ENCODE measurements around the gene NR2C1. TPM values are rescaled to one million over a fixed set of nuclear protein-coding genes. Genes with fewer than 3 reads are reported as not detected.

The NR2C1 gene
- total RNA-seq, 1 donor from 2014 or later, result 44.3 TPM

DNA sequence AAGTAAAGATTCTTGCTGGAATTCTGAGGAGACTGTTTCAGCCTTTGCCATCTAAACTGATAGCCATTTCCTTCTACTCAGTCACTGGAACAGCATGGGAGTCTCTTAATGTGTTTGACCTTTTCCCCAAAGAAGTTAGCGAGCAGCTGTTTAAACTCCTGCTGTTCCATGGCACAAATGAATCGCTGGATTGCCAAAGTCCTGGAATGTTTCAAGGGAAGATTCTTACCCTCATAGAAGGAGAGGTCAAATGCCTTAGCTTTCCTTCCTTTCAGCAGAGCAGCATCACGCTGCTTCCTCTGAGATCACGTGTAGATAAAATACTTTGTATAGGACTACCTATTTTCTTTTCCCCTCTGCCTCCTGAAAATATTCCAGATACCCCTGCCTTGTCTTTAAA is 10.5 kb upstream of the NR2C1 start:
- Mint-ChIP-seq H3K4me3 (ENCODE audit: unreplicated experiment) (no peak overlapping the region), H3K36me3 (ENCODE audit: low read depth, unreplicated experiment) (peaks cover 2% of the 10 kb centered on the region), H3K4me1 (ENCODE audit: low read depth, unreplicated experiment) (peaks cover 12% of the 10 kb centered on the region), H3K27me3 (ENCODE audit: low read depth, unreplicated experiment) (no peaks in the 10 kb centered on the region), H3K27ac (ENCODE audit: unreplicated experiment) (peak overlapping the region; percentile 53), H3K9me3 (ENCODE audit: unreplicated experiment) (no peaks in the 10 kb centered on the region)
- Histone ChIP-seq H2AFZ (ENCODE audit: low read depth, low read length) (no peak overlapping the region), H3K4me3 (ENCODE audit: insufficient read depth, low read depth, low read length) (no peak overlapping the region), H3K9ac (ENCODE audit: low read length) (peak overlapping the region; percentile 21), H3K27ac (ENCODE audit: low read depth, low read length) (no peak overlapping the region), H3K79me2 (ENCODE audit: insufficient read depth, low read length) (no peaks in the 10 kb centered on the region), H3K9me3 (ENCODE audit: insufficient read depth, low read depth, low read length) (no peaks in the 10 kb centered on the region), H3K36me3 (ENCODE audit: insufficient read depth, low read length) (peaks cover 12% of the 10 kb centered on the region), H3K27me3 (ENCODE audit: insufficient read depth, low read length) (no peaks in the 10 kb centered on the region), H3K4me1 (ENCODE audit: insufficient read depth, low read length) (no peaks in the 10 kb centered on the region), H4K20me1 (ENCODE audit: insufficient read depth, low read length) (no peaks in the 10 kb centered on the region), H3K4me2 (ENCODE audit: low read length) (peak overlapping the region; percentile 56)
- DNase-seq (ENCODE audit: low read depth) (peak; percentile 75), FAIRE-seq (peak; percentile 55)
- TF ChIP-seq, protein P1, sequence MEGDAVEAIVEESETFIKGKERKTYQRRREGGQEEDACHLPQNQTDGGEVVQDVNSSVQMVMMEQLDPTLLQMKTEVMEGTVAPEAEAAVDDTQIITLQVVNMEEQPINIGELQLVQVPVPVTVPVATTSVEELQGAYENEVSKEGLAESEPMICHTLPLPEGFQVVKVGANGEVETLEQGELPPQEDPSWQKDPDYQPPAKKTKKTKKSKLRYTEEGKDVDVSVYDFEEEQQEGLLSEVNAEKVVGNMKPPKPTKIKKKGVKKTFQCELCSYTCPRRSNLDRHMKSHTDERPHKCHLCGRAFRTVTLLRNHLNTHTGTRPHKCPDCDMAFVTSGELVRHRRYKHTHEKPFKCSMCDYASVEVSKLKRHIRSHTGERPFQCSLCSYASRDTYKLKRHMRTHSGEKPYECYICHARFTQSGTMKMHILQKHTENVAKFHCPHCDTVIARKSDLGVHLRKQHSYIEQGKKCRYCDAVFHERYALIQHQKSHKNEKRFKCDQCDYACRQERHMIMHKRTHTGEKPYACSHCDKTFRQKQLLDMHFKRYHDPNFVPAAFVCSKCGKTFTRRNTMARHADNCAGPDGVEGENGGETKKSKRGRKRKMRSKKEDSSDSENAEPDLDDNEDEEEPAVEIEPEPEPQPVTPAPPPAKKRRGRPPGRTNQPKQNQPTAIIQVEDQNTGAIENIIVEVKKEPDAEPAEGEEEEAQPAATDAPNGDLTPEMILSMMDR (IDR thresholded peaks at IDR 0.05; ENCODE audit: insufficient read depth, low read depth, low read length), result no peak
- no peak for TF ChIP-seq EZH2 (IDR thresholded peaks at IDR 0.05; ENCODE audit: insufficient read depth, low read length)

DNA sequence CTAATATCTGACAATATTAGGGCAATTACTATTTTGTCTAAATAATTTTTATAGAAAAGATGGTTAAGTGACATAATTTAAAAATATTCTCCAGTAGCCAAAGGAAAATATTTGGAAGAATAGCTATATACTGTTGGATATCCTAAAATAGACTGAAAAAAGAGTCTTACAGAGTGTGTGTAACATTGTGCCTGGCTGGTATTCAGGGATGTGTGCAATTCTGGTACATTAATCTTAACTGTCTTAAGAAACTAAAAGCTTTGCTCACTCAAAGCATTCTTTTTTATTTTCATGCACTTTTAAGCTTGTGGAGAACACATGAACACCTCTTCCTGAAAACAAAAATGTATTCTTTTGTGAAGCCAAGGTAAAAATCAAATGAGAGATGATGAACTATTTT is 10.1 kb upstream of the NR2C1 start:
- Mint-ChIP-seq H3K4me3 (ENCODE audit: unreplicated experiment) (no peak overlapping the region), H3K27me3 (ENCODE audit: low read depth, unreplicated experiment) (no peaks in the 10 kb centered on the region), H3K4me1 (ENCODE audit: low read depth, unreplicated experiment) (peaks cover 12% of the 10 kb centered on the region), H3K36me3 (ENCODE audit: low read depth, unreplicated experiment) (peaks cover 1% of the 10 kb centered on the region), H3K27ac (ENCODE audit: unreplicated experiment) (no peak overlapping the region), H3K9me3 (ENCODE audit: unreplicated experiment) (no peaks in the 10 kb centered on the region)
- Histone ChIP-seq H3K9me3 (ENCODE audit: insufficient read depth, low read depth, low read length) (no peaks in the 10 kb centered on the region), H3K4me3 (ENCODE audit: insufficient read depth, low read depth, low read length) (no peak overlapping the region), H3K27ac (ENCODE audit: low read depth, low read length) (no peak overlapping the region), H3K79me2 (ENCODE audit: insufficient read depth, low read length) (no peaks in the 10 kb centered on the region), H3K36me3 (ENCODE audit: insufficient read depth, low read length) (peaks cover 8% of the 10 kb centered on the region), H2AFZ (ENCODE audit: low read depth, low read length) (no peak overlapping the region), H3K4me2 (ENCODE audit: low read length) (peak overlapping the region; percentile 56), H3K4me1 (ENCODE audit: insufficient read depth, low read length) (no peaks in the 10 kb centered on the region), H3K9ac (ENCODE audit: low read length) (peak overlapping the region; percentile 21), H4K20me1 (ENCODE audit: insufficient read depth, low read length) (no peaks in the 10 kb centered on the region), H3K27me3 (ENCODE audit: insufficient read depth, low read length) (no peaks in the 10 kb centered on the region)
- TF ChIP-seq, protein P1 (IDR thresholded peaks at IDR 0.05; ENCODE audit: insufficient read depth, low read depth, low read length), result no peak
- TF ChIP-seq EZH2 (IDR thresholded peaks at IDR 0.05; ENCODE audit: insufficient read depth, low read length), result no peak
- DNase-seq (ENCODE audit: low read depth), result peak; percentile 38
- FAIRE-seq, result peak; percentile 23

DNA sequence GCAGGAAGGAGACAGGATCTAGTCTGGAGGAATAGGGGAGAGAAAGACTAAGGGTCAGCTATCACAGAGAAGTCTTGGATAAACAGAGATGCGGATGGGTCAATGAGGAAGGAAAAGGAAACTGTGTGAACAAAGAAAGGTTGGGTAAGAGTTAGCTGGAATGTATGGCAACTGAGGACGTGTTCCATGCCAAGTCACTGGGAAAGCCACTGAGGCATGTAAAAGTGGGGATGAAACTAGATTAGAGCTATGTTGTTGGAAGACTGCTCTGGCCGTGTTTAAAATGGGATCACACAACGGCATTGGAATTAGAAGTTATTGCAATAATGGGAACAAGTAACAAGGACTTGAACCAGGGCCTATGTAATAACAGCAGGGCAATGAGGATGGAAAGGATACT is 3.9 kb upstream of the NR2C1 start:
- H3K4me3 Mint-ChIP-seq (ENCODE audit: unreplicated experiment), result no peak overlapping the region
- no peaks in the 10 kb centered on the region for H3K27me3 Mint-ChIP-seq (ENCODE audit: low read depth, unreplicated experiment)

More for the DNA sequence above, 3.9 kb upstream of the NR2C1 start:
- no peaks in the 10 kb centered on the region for H3K9me3 Mint-ChIP-seq (ENCODE audit: unreplicated experiment)
- Histone ChIP-seq H3K9ac (ENCODE audit: low read length) (no peak overlapping the region), H3K4me1 (ENCODE audit: insufficient read depth, low read length) (peaks cover 2% of the 10 kb centered on the region), H2AFZ (ENCODE audit: low read depth, low read length) (no peak overlapping the region), H3K27me3 (ENCODE audit: insufficient read depth, low read length) (no peaks in the 10 kb centered on the region), H3K36me3 (ENCODE audit: insufficient read depth, low read length) (no peaks in the 10 kb centered on the region), H3K4me2 (ENCODE audit: low read length) (no peak overlapping the region), H3K79me2 (ENCODE audit: insufficient read depth, low read length) (peaks cover 5% of the 10 kb centered on the region), H3K4me3 (ENCODE audit: insufficient read depth, low read depth, low read length) (no peak overlapping the region), H3K27ac (ENCODE audit: low read depth, low read length) (no peak overlapping the region), H3K9me3 (ENCODE audit: insufficient read depth, low read depth, low read length) (no peaks in the 10 kb centered on the region), H4K20me1 (ENCODE audit: insufficient read depth, low read length) (no peaks in the 10 kb centered on the region)
- TF ChIP-seq, protein P1 (IDR thresholded peaks at IDR 0.05; ENCODE audit: insufficient read depth, low read depth, low read length), result no peak
- TF ChIP-seq EZH2 (IDR thresholded peaks at IDR 0.05; ENCODE audit: insufficient read depth, low read length), result no peak
- H3K27ac Mint-ChIP-seq (ENCODE audit: unreplicated experiment), result no peak overlapping the region
- DNase-seq (ENCODE audit: low read depth), result no peak
- FAIRE-seq, result no peak
- no peaks in the 10 kb centered on the region for H3K4me1 Mint-ChIP-seq (ENCODE audit: low read depth, unreplicated experiment)
- H3K36me3 Mint-ChIP-seq (ENCODE audit: low read depth, unreplicated experiment), result peaks cover 1% of the 10 kb centered on the region

Measured in astrocyte (in vitro differentiated cells and primary cell).